Effector CD4-positive, alpha-beta T cell (primary cell): Measurements from ENCODE around the gene DYRK2.

Experiments
- DNase-seq: peaks from one replicate; pipeline ENCODE4 v3.0.0-alpha.2; 2020

DYRK2 gene

DNA sequence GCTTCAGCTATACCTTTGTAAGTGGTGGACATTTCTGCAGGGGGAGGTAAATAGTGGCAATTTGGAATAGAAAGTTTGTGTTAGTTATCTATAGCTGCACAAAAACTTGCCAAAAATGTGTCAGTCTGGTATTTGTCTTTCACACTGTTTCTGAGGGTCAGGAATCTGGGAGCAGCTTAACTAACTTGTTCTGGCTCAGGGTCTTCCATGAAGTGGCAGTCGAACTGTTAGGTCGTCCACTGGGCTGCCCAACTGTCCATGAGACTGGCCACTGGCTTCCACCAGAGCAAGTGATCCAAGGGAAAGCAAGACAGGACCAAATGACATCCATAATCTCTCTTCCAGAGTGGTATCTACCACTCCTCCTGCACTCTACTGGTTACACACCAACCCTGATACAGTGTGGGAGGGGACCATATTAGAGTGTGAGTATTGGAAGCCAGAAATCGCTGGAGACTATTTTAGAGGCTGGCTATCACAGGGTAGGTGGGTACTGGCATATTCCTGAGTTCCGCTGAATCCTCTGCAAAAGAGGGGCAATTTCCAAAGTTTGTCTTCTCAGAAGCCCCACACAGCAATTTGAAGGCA is 60.9 kb downstream of the DYRK2 start:
- no peak for DNase-seq

DNA sequence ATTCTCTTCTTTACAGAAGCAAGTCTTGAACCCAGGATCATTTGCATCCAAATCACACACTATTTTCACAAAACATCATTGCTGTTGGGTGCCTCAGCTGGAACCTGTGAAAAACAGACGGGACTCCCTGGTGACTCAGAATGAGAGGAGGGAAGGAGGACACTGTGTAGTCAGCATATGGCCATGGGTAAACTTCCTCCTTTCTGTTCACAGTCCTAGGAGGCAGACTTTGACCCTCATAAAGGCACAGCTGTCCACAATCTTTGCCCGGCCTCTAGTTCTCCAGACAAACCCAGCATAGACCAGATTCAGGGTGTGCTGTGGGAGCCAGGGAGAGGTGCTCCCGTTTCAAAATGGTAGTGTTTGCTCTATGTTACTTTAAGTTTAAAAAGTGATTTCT is 62.0 kb downstream of the DYRK2 start:
- DNase-seq: no peak

DNA sequence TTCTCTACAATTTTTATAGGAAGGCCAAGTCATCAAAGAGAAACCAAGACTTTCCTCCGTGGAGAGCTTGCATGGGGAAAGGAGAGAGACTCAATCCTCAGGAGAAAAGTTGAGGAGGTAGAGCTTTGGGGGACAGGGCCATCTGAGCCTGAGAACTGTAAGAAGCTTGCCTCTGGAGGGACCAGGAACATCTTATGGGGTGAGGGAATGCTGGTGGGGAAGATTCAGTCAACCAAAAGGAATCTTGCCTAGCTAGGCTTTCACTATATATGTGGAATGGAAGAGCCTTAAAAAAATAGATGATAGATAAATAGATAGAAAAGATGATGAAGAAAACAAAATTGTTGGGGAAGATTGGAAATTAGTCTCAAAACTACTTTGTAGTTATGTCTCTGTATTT is 63.5 kb downstream of the DYRK2 start:
- no peak for DNase-seq

DNA sequence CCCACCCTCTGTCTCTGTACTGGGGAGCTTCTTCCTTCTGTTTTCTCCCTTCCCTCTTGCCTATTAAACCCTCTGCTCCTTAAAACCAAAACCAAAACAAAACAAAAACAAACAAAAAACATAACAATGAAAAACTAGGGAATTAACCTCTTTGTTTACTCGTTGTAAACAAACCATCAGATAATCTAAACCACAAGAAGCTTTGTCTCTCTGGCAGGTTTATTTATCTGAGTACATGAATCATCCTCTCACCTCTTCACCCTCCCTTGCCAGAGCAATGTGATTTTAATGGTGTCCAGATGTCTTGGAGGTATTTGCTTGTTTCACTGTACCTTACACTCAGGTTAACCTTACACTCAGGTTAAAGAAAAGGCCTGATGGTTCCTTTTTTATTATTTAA is 66.1 kb downstream of the DYRK2 start:
- DNase-seq: no peak
